IMR-90 (cell line): ENCODE results near the gene STT3A. TPM values are rescaled to one million over a fixed set of nuclear protein-coding genes. Genes with fewer than 3 reads are reported as not detected.

Experiments
- ATAC-seq: fragments of 200-7000 bp; cut with Tn5 transposase; 2 replicates; pipeline ENCODE4 v1.9.1; 2020; ENCODE audit warnings: low read depth, mild to moderate bottlenecking, moderate library complexity
- BruUV-seq: library from RNA; stranded (reverse); fragments of 400-500 nt; replicated peaks from 2 replicates; lab custom pipeline; 2021; lab: Mats Ljungman, UMichigan
- CTCF ChIA-PET: fragments of 300-600 bp; formaldehyde crosslinking; extraction: SDS; loops from one replicate; lab custom pipeline; 2021; ENCODE audit warnings: antibody characterized with exemption; lab: Yijun Ruan, JAX
- POLR2A ChIA-PET: fragments of 300-600 bp; sonication (Branson Sonifier 250); formaldehyde crosslinking; loops from one replicate; lab custom pipeline; 2022; ENCODE audit warnings: antibody characterized with exemption; ENCODE audit not compliant: unreplicated experiment; lab: Charles Lee
- DNase-seq: peaks from one replicate; pipeline ENCODE4 v3.0.0; 2013
- H2AFZ ChIP-seq: replicated peaks from 2 replicates; pipeline ENCODE3; 2013; ENCODE audit warnings: low read length, mild to moderate bottlenecking; ENCODE audit not compliant: poor library complexity
- H2AK5ac ChIP-seq: 2 replicates; pipeline ENCODE4 v1.6.1; 2013; ENCODE audit warnings: low read depth, low read length, inconsistent platforms
- H2AK9ac ChIP-seq: replicated peaks from 2 replicates; pipeline ENCODE3; 2013; ENCODE audit warnings: mild to moderate bottlenecking, low read depth, low read length, moderate library complexity; ENCODE audit not compliant: poor library complexity
- H2BK120ac ChIP-seq: 2 replicates; pipeline ENCODE4 v1.6.1; 2013; ENCODE audit warnings: low read depth, low read length, inconsistent platforms
- H2BK15ac ChIP-seq: 3 replicates; pipeline ENCODE4 v1.6.1; 2013; ENCODE audit warnings: low read depth, low read length, inconsistent platforms
- H2BK20ac ChIP-seq: 2 replicates; pipeline ENCODE4 v1.6.1; 2013; ENCODE audit warnings: low read depth, mild to moderate bottlenecking, inconsistent platforms, low read length, moderate library complexity
- H2BK5ac ChIP-seq: 2 replicates; pipeline ENCODE4 v1.6.1; 2013; ENCODE audit warnings: mild to moderate bottlenecking, low read depth, low read length, inconsistent platforms; ENCODE audit not compliant: poor library complexity, severe bottlenecking
- H3K14ac ChIP-seq: replicated peaks from 2 replicates; pipeline ENCODE4 v1.6.1; 2013; ENCODE audit warnings: low read depth, low read length, inconsistent platforms
- H3K18ac ChIP-seq: 2 replicates; pipeline ENCODE4 v1.6.1; 2013; ENCODE audit warnings: low read depth, low read length, control low read depth
- H3K23ac ChIP-seq: 2 replicates; pipeline ENCODE4 v1.6.1; 2013; ENCODE audit warnings: low read depth, low read length, inconsistent platforms
- H3K27ac ChIP-seq: 2 replicates; pipeline ENCODE4 v1.5.1; 2013; ENCODE audit warnings: mild to moderate bottlenecking, control low read depth, low read length; ENCODE audit not compliant: insufficient read depth
- H3K27me3 ChIP-seq: 2 replicates; pipeline ENCODE4 v1.6.1; 2013; ENCODE audit warnings: low read length; ENCODE audit not compliant: control insufficient read depth, insufficient read depth
- H3K36me3 ChIP-seq: 2 replicates; pipeline ENCODE4 v1.6.1; 2013; ENCODE audit warnings: low read length, mixed read lengths; ENCODE audit not compliant: control insufficient read depth, insufficient read depth
- H3K4ac ChIP-seq: 2 replicates; pipeline ENCODE4 v1.6.1; 2013; ENCODE audit warnings: low read depth, low read length, inconsistent platforms
- H3K4me1 ChIP-seq: 2 replicates; pipeline ENCODE4 v1.6.1; 2013; ENCODE audit warnings: low read length, mixed read lengths; ENCODE audit not compliant: control insufficient read depth, insufficient read depth
- H3K4me2 ChIP-seq: 2 replicates; pipeline ENCODE4 v1.6.1; 2013; ENCODE audit warnings: low read depth, mild to moderate bottlenecking, control low read depth, low read length, moderate library complexity
- H3K4me3 ChIP-seq: 2 replicates; pipeline ENCODE4 v1.5.1; 2013; ENCODE audit warnings: low read depth, mild to moderate bottlenecking, control low read depth, low read length, moderate library complexity; ENCODE audit not compliant: insufficient read depth
- H3K56ac ChIP-seq: 2 replicates; pipeline ENCODE4 v1.6.1; 2013; ENCODE audit warnings: low read length, inconsistent platforms; ENCODE audit not compliant: insufficient read depth; ENCODE audit errors: extremely low read depth
- H3K79me1 ChIP-seq, 2 experiments: 2 replicates each; pipeline ENCODE4 v1.6.1; 2013; ENCODE audit warnings: low read length in 2 of 2, inconsistent platforms in 1 of 2, low read depth in 1 of 2
- H3K9ac ChIP-seq: 2 replicates; pipeline ENCODE4 v1.6.1; 2013; ENCODE audit warnings: low read depth, low read length, control low read depth
- H3K9me1 ChIP-seq: 2 replicates; pipeline ENCODE4 v1.6.1; 2013; ENCODE audit warnings: low read length, inconsistent platforms; ENCODE audit not compliant: insufficient read depth
- H3K9me3 ChIP-seq: 2 replicates; pipeline ENCODE4 v1.6.1; 2013; ENCODE audit warnings: low read length; ENCODE audit not compliant: control insufficient read depth, insufficient read depth
- H4K20me1 ChIP-seq: 2 replicates; pipeline ENCODE4 v1.6.1; 2013; ENCODE audit warnings: low read length, inconsistent platforms; ENCODE audit not compliant: insufficient read depth
- H4K5ac ChIP-seq: 2 replicates; pipeline ENCODE4 v1.6.1; 2013; ENCODE audit warnings: mild to moderate bottlenecking, low read depth, low read length, control low read depth
- H4K8ac ChIP-seq, 2 experiments: 2 replicates each; pipeline ENCODE4 v1.6.1; 2013; ENCODE audit warnings: low read depth in 2 of 2, low read length in 2 of 2, control low read depth in 1 of 2, inconsistent platforms in 1 of 2
- H4K91ac ChIP-seq: 2 replicates; pipeline ENCODE4 v1.6.1; 2013; ENCODE audit warnings: low read depth, low read length, inconsistent platforms; ENCODE audit not compliant: insufficient read depth
- BHLHE40 ChIP-seq: fragments of 150-350 bp; IDR thresholded peaks from 2 replicates; pipeline ENCODE4 v1.6.1; 2016; ENCODE audit warnings: mild to moderate bottlenecking, low read depth, low read length
- CHD1 ChIP-seq: IDR thresholded peaks from 2 replicates; pipeline ENCODE4 v1.6.1; 2012; ENCODE audit warnings: low read depth, low read length, improper control_type of control experiment
- MAFK ChIP-seq: IDR thresholded peaks from 2 replicates; pipeline ENCODE4 v1.6.1; 2012; ENCODE audit warnings: low read depth, low read length, improper control_type of control experiment
- RCOR1 ChIP-seq: IDR thresholded peaks from 2 replicates; pipeline ENCODE4 v1.6.1; 2012; ENCODE audit warnings: mild to moderate bottlenecking, low read length, improper control_type of control experiment; ENCODE audit not compliant: insufficient replicate concordance
- SMC3 ChIP-seq: fragments of 150-350 bp; IDR thresholded peaks from 2 replicates; pipeline ENCODE4 v1.6.1; 2016; ENCODE audit warnings: low read depth, mild to moderate bottlenecking, antibody characterized with exemption, low read length, moderate library complexity
- WGBS, 2 experiments: methylation state at CpG; one replicate each; pipeline versions ENCODE4 v1.1.5 to v1.1.7; 2013; ENCODE audit warnings: missing lambda C conversion rate in 2 of 2; ENCODE audit not compliant: insufficient read length in 1 of 2; ENCODE audit errors: extremely low coverage in 2 of 2; 5-methylcytosine and 5-hydroxymethylcytosine counted together
- dilution Hi-C: fragments of 300-500 bp; cut with HindIII; formaldehyde crosslinking; loops from one replicate; pipeline ENCODE4 v1.14.3; 2018; ENCODE audit warnings: low sequenced_read_pairs; ENCODE audit not compliant: unreplicated experiment
- in situ Hi-C: fragments of 300-500 bp; cut with MboI; formaldehyde crosslinking; loops from 3 replicates; pipeline ENCODE4 v1.14.3; 2019; ENCODE audit warnings: low sequenced_read_pairs, inconsistent platforms, mixed read lengths
- intact Hi-C: fragments of 100-400 bp; cut with micrococcal nuclease; formaldehyde crosslinking; loops from 2 replicates; pipeline ENCODE4 v1.10.0; 2022
- polyA plus RNA-seq, 3 experiments: library from polyadenylated mRNA; depleted of rRNA; stranded (reverse); fragments of >200 nt; gene quantifications; 2 replicates each; pipeline ENCODE4 v1.2.3, GENCODE V29; 2012; ENCODE audit warnings: low replicate concordance in 1 of 3
- total RNA-seq: library from RNA; depleted of rRNA; stranded (reverse); fragments of >200 nt; gene quantifications from 2 replicates; pipeline ENCODE4 v1.2.3, GENCODE V29; 2012
- TF ChIP-seq, protein P1 (sequence below): fragments of 150-350 bp; IDR thresholded peaks from 2 replicates; pipeline ENCODE4 v1.6.1; 2016; ENCODE audit warnings: low read depth, mild to moderate bottlenecking, low read length, moderate library complexity, borderline replicate concordance

STT3A gene
- total and polyA plus RNA-seq, 2 of the 4 experiments (the other 2 are of a cell fraction), result 180 to 387 TPM

DNA sequence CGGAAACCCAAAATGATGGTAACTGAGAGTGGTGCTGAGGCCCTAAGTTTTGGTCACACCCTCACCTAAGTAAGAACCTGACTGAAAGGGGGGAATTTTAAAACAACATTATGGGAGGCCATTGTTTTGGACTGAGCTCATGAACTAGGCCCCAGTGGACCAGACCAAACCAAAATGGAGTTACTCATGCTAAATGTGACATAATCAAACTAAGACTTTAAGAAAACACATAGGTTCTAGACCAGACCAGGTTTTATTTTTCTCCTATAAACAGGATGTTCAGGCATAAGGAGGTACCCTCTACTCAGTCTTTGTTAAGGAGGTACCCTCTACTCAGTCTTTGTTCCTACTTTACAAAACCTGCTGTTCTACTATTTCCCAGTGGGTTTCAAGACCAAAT, 30.7 kb upstream of the STT3A start:
- no CpG with 5 or more reads among the region's 1 CpG for WGBS, 2 experiments
- H3K79me1 ChIP-seq, result no peaks in the 10 kb centered on the region
- no peak overlapping the region for H2AFZ ChIP-seq
- no peak overlapping the region for H4K8ac ChIP-seq
- H3K9me1 ChIP-seq, result no peaks in the 10 kb centered on the region
- ChIA-PET CTCF (no interaction called here), POLR2A (no interaction called here)
- no peak overlapping the region for H3K4me2 ChIP-seq
- H3K4ac ChIP-seq, result no peak overlapping the region
- no peak overlapping the region for H4K91ac ChIP-seq
- dilution Hi-C loops (no loop called here), intact Hi-C loops (loop anchor here (10.0 kb wide), 1 partner anchor 597 kb away; no protein-coding TSS in a partner anchor), in situ Hi-C loops (no loop called here)
- H2BK5ac ChIP-seq, result no peak overlapping the region
- no peak for DNase-seq
- no peak overlapping the region for H3K56ac ChIP-seq
- H3K4me3 ChIP-seq, result no peak overlapping the region
- no peak for ATAC-seq
- no peak overlapping the region for H4K5ac ChIP-seq
- H2BK20ac ChIP-seq, result no peak overlapping the region
- H3K27me3 ChIP-seq, result no peaks in the 10 kb centered on the region; the same call in 1 of the 2 replicates
- H4K20me1 ChIP-seq, result no peaks in the 10 kb centered on the region
- no peak overlapping the region for H3K27ac ChIP-seq
- no peak overlapping the region for H2AK5ac ChIP-seq
- no TSS peak for BruUV-seq
- H2AK9ac ChIP-seq, result no peak overlapping the region
- no peak overlapping the region for H3K23ac ChIP-seq
- H2BK15ac ChIP-seq, result no peak overlapping the region
- no peaks in the 10 kb centered on the region for H3K36me3 ChIP-seq
- no peak overlapping the region for H3K9ac ChIP-seq
- no peaks in the 10 kb centered on the region for H3K9me3 ChIP-seq
- no peaks in the 10 kb centered on the region for H3K4me1 ChIP-seq
- no peak overlapping the region for H3K18ac ChIP-seq
- H2BK120ac ChIP-seq, result no peak overlapping the region
- TF ChIP-seq RCOR1, result no peak
- no peak for TF ChIP-seq CHD1
- TF ChIP-seq MAFK, result no peak
- TF ChIP-seq SMC3, result no peak
- TF ChIP-seq, protein P1, sequence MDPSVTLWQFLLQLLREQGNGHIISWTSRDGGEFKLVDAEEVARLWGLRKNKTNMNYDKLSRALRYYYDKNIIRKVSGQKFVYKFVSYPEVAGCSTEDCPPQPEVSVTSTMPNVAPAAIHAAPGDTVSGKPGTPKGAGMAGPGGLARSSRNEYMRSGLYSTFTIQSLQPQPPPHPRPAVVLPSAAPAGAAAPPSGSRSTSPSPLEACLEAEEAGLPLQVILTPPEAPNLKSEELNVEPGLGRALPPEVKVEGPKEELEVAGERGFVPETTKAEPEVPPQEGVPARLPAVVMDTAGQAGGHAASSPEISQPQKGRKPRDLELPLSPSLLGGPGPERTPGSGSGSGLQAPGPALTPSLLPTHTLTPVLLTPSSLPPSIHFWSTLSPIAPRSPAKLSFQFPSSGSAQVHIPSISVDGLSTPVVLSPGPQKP, result no peak
- TF ChIP-seq BHLHE40, result no peak
- no peak overlapping the region for H3K14ac ChIP-seq
